Measurements from ENCODE around the gene IFIT3. TPM values are rescaled to one million over a fixed set of nuclear protein-coding genes. Genes with fewer than 3 reads are reported as not detected.
A peak's percentile ranks its signal among the peaks of the same experiment; 100 is the strongest.

The IFIT3 gene
- total RNA-seq, 1 experiment from 2014 or later: 45.2 TPM

GRCh38 chr10:89332123-89332633 is 4.4 kb downstream of the IFIT3 start:
- intact Hi-C loops (cut with micrococcal nuclease; ENCODE audit: unreplicated experiment): no loop called here
- CTCF ChIA-PET: interaction anchor here (0.6 to 1.1 kb wide), 3 partner anchors 10 to 162 kb away, joined by 3 to 5 read pairs (median 4); no protein-coding TSS in a partner anchor
- no peak for TF ChIP-seq CTCF (IDR thresholded peaks at IDR 0.05; ENCODE audit: unreplicated experiment)

GRCh38 chr10:89335226-89335625 is 7.4 kb downstream of the IFIT3 start:
- intact Hi-C loops (cut with micrococcal nuclease; ENCODE audit: unreplicated experiment): no loop called here
- DNase-seq: no peak
- no peak for TF ChIP-seq CTCF (IDR thresholded peaks at IDR 0.05; ENCODE audit: unreplicated experiment)
- no peak overlapping the region for H3K27ac Mint-ChIP-seq (ENCODE audit: unreplicated experiment)
- no peaks in the 10 kb centered on the region for H3K9me3 Mint-ChIP-seq (ENCODE audit: low read depth, unreplicated experiment)
- no peaks in the 10 kb centered on the region for H3K27me3 Mint-ChIP-seq (ENCODE audit: unreplicated experiment)
- BruUV-seq (replicated peaks): no TSS peak
- no peak overlapping the region for H3K4me3 Mint-ChIP-seq (ENCODE audit: low read depth, unreplicated experiment)
- H3K36me3 Mint-ChIP-seq (ENCODE audit: insufficient read depth, unreplicated experiment): peaks cover 9% of the 10 kb centered on the region
- CTCF ChIA-PET: no interaction called here
- peaks cover 10% of the 10 kb centered on the region for H3K4me1 Mint-ChIP-seq (ENCODE audit: low read depth, unreplicated experiment)

More at GRCh38 chr10:89332123-89332633, 4.4 kb downstream of the IFIT3 start:
- no peaks in the 10 kb centered on the region for H3K27me3 Mint-ChIP-seq (ENCODE audit: unreplicated experiment)
- DNase-seq: no peak
- H3K27ac Mint-ChIP-seq (ENCODE audit: unreplicated experiment): peak overlapping the region; percentile 96
- H3K9me3 Mint-ChIP-seq (ENCODE audit: low read depth, unreplicated experiment): no peaks in the 10 kb centered on the region
- H3K4me1 Mint-ChIP-seq (ENCODE audit: low read depth, unreplicated experiment): peaks cover 29% of the 10 kb centered on the region
- BruUV-seq (replicated peaks): no TSS peak
- H3K4me3 Mint-ChIP-seq (ENCODE audit: low read depth, unreplicated experiment): peak overlapping the region; percentile 74
- H3K36me3 Mint-ChIP-seq (ENCODE audit: insufficient read depth, unreplicated experiment): peaks cover 15% of the 10 kb centered on the region

- H3K27me3 Mint-ChIP-seq (ENCODE audit: unreplicated experiment): no peaks in the 10 kb centered on the region
- H3K4me1 Mint-ChIP-seq (ENCODE audit: low read depth, unreplicated experiment): peaks cover 10% of the 10 kb centered on the region
- BruUV-seq (replicated peaks): no TSS peak
- TF ChIP-seq CTCF (IDR thresholded peaks at IDR 0.05; ENCODE audit: unreplicated experiment): no peak
- no peak overlapping the region for H3K4me3 Mint-ChIP-seq (ENCODE audit: low read depth, unreplicated experiment)
- no peak for DNase-seq
- no peaks in the 10 kb centered on the region for H3K9me3 Mint-ChIP-seq (ENCODE audit: low read depth, unreplicated experiment)
- H3K36me3 Mint-ChIP-seq (ENCODE audit: insufficient read depth, unreplicated experiment): peaks cover 9% of the 10 kb centered on the region
- H3K27ac Mint-ChIP-seq (ENCODE audit: unreplicated experiment): no peak overlapping the region
- CTCF ChIA-PET: no interaction called here
- intact Hi-C loops (cut with micrococcal nuclease; ENCODE audit: unreplicated experiment): no loop called here
Measured at GRCh38 chr10:89336241-89336640, 8.4 kb downstream of the IFIT3 start.

- peaks cover 7% of the 10 kb centered on the region for H3K4me1 Mint-ChIP-seq (ENCODE audit: low read depth, unreplicated experiment)
- H3K27ac Mint-ChIP-seq (ENCODE audit: unreplicated experiment): no peak overlapping the region
- no peaks in the 10 kb centered on the region for H3K9me3 Mint-ChIP-seq (ENCODE audit: low read depth, unreplicated experiment)
- CTCF ChIA-PET: no interaction called here
- TF ChIP-seq CTCF (IDR thresholded peaks at IDR 0.05; ENCODE audit: unreplicated experiment): no peak
- no peaks in the 10 kb centered on the region for H3K27me3 Mint-ChIP-seq (ENCODE audit: unreplicated experiment)
- H3K36me3 Mint-ChIP-seq (ENCODE audit: insufficient read depth, unreplicated experiment): peaks cover 5% of the 10 kb centered on the region
- intact Hi-C loops (cut with micrococcal nuclease; ENCODE audit: unreplicated experiment): no loop called here
- BruUV-seq (replicated peaks): no TSS peak
- DNase-seq: no peak
- H3K4me3 Mint-ChIP-seq (ENCODE audit: low read depth, unreplicated experiment): no peak overlapping the region
Measured at GRCh38 chr10:89337484-89337883, 9.7 kb downstream of the IFIT3 start.
